Adrenal gland (tissue), 5 donors: Measurements from ENCODE around the gene HLA-F.

ENCODE experiments used
- POLR2A ChIP-seq, 2 donors: fragments of 450-650 bp; IDR thresholded peaks; one replicate each; pipeline ENCODE4 v1.6.1; 2017; ENCODE audit warnings: antibody characterized with exemption in 2 of 2, mild to moderate bottlenecking in 2 of 2, moderate library complexity in 1 of 2
- TF ChIP-seq, protein P1 (sequence below), 6 experiments: fragments of 450-650 bp in 4 of 6; fragments of 200-600 bp in 2 of 6; sonication (generic) in 1 of 6; IDR thresholded peaks; 1 replicate in 5 of 6; 2 replicates in 1 of 6; pipeline versions ENCODE4 v1.5.1 to v1.8.0; 2016 to 2021; ENCODE audit warnings: antibody characterized with exemption in 6 of 6, mild to moderate bottlenecking in 2 of 6, moderate library complexity in 1 of 6
- donor health status: DM: no; HTN: no; CAD: no.

GRCh38 chr6:29734046-29735018 is 11.1 kb downstream of the HLA-F start:
- no peak for TF ChIP-seq POLR2A (IDR thresholded peaks at IDR 0.05)
- TF ChIP-seq, protein P1, sequence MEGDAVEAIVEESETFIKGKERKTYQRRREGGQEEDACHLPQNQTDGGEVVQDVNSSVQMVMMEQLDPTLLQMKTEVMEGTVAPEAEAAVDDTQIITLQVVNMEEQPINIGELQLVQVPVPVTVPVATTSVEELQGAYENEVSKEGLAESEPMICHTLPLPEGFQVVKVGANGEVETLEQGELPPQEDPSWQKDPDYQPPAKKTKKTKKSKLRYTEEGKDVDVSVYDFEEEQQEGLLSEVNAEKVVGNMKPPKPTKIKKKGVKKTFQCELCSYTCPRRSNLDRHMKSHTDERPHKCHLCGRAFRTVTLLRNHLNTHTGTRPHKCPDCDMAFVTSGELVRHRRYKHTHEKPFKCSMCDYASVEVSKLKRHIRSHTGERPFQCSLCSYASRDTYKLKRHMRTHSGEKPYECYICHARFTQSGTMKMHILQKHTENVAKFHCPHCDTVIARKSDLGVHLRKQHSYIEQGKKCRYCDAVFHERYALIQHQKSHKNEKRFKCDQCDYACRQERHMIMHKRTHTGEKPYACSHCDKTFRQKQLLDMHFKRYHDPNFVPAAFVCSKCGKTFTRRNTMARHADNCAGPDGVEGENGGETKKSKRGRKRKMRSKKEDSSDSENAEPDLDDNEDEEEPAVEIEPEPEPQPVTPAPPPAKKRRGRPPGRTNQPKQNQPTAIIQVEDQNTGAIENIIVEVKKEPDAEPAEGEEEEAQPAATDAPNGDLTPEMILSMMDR (IDR thresholded peaks at IDR 0.05), result no peak
